GM12872 (cell line): ENCODE results near the gene ANO7.

Experiments
- CTCF ChIP-seq: IDR thresholded peaks from 3 replicates; pipeline ENCODE4 v1.5.1; 2011; ENCODE audit warnings: low read depth, mild to moderate bottlenecking, low read length, moderate library complexity; ENCODE audit not compliant: insufficient read depth

ANO7 gene

GRCh38 chr2:241239552-241240202 is 51.2 kb downstream of the ANO7 start:
- no peak for TF ChIP-seq CTCF

- TF ChIP-seq CTCF, result no peak
Measured at GRCh38 chr2:241240320-241241004, 52.0 kb downstream of the ANO7 start.

- TF ChIP-seq CTCF, result no peak
Measured at GRCh38 chr2:241241669-241242068, 53.2 kb downstream of the ANO7 start.

GRCh38 chr2:241242306-241242705 is 53.8 kb downstream of the ANO7 start:
- no peak for TF ChIP-seq CTCF

- TF ChIP-seq CTCF, result no peak
Measured at GRCh38 chr2:241244368-241244767, 55.9 kb downstream of the ANO7 start.

GRCh38 chr2:241248289-241248688 is 59.8 kb downstream of the ANO7 start:
- TF ChIP-seq CTCF, result no peak

- no peak for TF ChIP-seq CTCF
Measured at GRCh38 chr2:241248897-241249296, 60.4 kb downstream of the ANO7 start.
